Fibroblast of lung (primary cell): Measurements from ENCODE around the gene EYS. TPM values are rescaled to one million over a fixed set of nuclear protein-coding genes. Genes with fewer than 3 reads are reported as not detected.

Experiments
- DNase-seq, 2 donors: peaks; one replicate each; pipeline versions ENCODE4 v3.0.0 to v3.0.0-alpha.2; 2010; ENCODE audit warnings: low read depth in 2 of 2
- H2AFZ ChIP-seq: 2 replicates; pipeline ENCODE4 v1.5.1; 2012; ENCODE audit warnings: low read length, control low read depth, inconsistent platforms
- H3K27ac ChIP-seq: 2 replicates; pipeline ENCODE4 v1.5.1; 2011; ENCODE audit warnings: low read length, control low read depth; ENCODE audit not compliant: insufficient read depth
- H3K27me3 ChIP-seq: 2 replicates; pipeline ENCODE4 v1.5.1; 2011; ENCODE audit warnings: mild to moderate bottlenecking, low read length; ENCODE audit not compliant: control insufficient read depth, insufficient read depth
- H3K36me3 ChIP-seq: 2 replicates; pipeline ENCODE4 v1.5.1; 2011; ENCODE audit warnings: low read length; ENCODE audit not compliant: control insufficient read depth, insufficient read depth
- H3K4me1 ChIP-seq: 2 replicates; pipeline ENCODE4 v1.5.1; 2011; ENCODE audit warnings: low read length; ENCODE audit not compliant: control insufficient read depth, insufficient read depth; ENCODE audit errors: extremely low read depth
- H3K4me2 ChIP-seq: 2 replicates; pipeline ENCODE4 v1.5.1; 2011; ENCODE audit warnings: low read length, control low read depth; ENCODE audit not compliant: insufficient read depth; ENCODE audit errors: extremely low read depth
- H3K4me3 ChIP-seq, 4 experiments: fragments of 200-600 bp in 1 of 4; sonication (generic) in 1 of 4; replicated peaks in 1 of 4; 2 replicates each; pipeline ENCODE4 v1.5.1; 2011 to 2016; ENCODE audit warnings: low read length in 4 of 4, low read depth in 3 of 4, mild to moderate bottlenecking in 3 of 4, control low read depth in 2 of 4, inconsistent platforms in 1 of 4, mixed read lengths in 1 of 4; ENCODE audit not compliant: insufficient read depth in 1 of 4; ENCODE audit errors: control extremely low read depth in 1 of 4
- H3K79me2 ChIP-seq: 2 replicates; pipeline ENCODE4 v1.5.1; 2012; ENCODE audit warnings: mild to moderate bottlenecking, low read length, inconsistent platforms; ENCODE audit not compliant: control insufficient read depth, insufficient read depth
- H3K9ac ChIP-seq: 2 replicates; pipeline ENCODE4 v1.5.1; 2011; ENCODE audit warnings: mild to moderate bottlenecking, low read length, control low read depth; ENCODE audit not compliant: insufficient read depth
- H3K9me3 ChIP-seq: 2 replicates; pipeline ENCODE4 v1.5.1; 2012; ENCODE audit warnings: low read depth, low read length; ENCODE audit not compliant: control insufficient read depth, insufficient read depth
- H4K20me1 ChIP-seq: 2 replicates; pipeline ENCODE4 v1.5.1; 2011; ENCODE audit warnings: low read length; ENCODE audit not compliant: control insufficient read depth, insufficient read depth; ENCODE audit errors: extremely low read depth
- CTCF ChIP-seq, 2 donors: IDR thresholded peaks in 1 of 2; conservative IDR thresholded peaks in 1 of 2; 1 replicate in 1 of 2; 2 replicates in 1 of 2; pipeline ENCODE4 v1.5.1; 2011 to 2012; ENCODE audit warnings: low read length in 2 of 2, control low read depth in 1 of 2, inconsistent platforms in 1 of 2, low read depth in 1 of 2, mild to moderate bottlenecking in 1 of 2
- EZH2 ChIP-seq: IDR thresholded peaks from 2 replicates; pipeline ENCODE4 v1.5.1; 2012; ENCODE audit warnings: low read length, control low read depth, mild to moderate bottlenecking; ENCODE audit errors: missing control alignments
- polyA plus RNA-seq, 2 donors: library from polyadenylated mRNA; depleted of rRNA in 1 of 2; stranded (reverse) in 1 of 2; unstranded in 1 of 2; fragments of >200 nt; gene quantifications; 2 replicates each; pipeline ENCODE4 v1.2.1, GENCODE V29; 2011 to 2012; ENCODE audit warnings: missing spikeins in 1 of 2
- total RNA-seq: library from RNA; depleted of rRNA; stranded (reverse); fragments of >200 nt; gene quantifications from 2 replicates; pipeline ENCODE4 v1.2.1, GENCODE V29; 2014

Gene EYS
- total and polyA plus RNA-seq, 2 donors (not counting 1 experiment from before 2014, with no cell fraction given), result under 0.01 TPM; not detected in 1

DNA sequence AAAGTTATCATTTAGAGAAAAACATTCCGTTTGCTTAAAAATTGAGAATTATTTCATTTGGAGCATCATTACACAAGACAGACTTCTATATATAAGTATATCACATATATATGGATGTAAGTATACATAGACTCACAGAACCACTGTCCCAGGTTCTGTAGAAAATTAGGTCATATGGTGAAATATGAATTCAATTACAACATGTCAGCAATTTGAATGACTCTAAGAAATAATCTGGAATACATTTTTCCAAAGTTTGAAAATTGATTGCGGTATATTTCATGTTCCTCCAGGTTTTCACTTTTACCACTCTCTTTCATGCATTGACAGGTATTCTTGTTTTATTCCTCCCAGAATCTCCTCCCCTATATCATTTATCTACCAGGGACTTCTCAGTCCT lies 1179.1 kb downstream of the EYS start:
- Histone ChIP-seq H2AFZ (no peak overlapping the region), H3K36me3 (no peaks in the 10 kb centered on the region), H3K4me1 (no peaks in the 10 kb centered on the region), H3K9ac (no peak overlapping the region), H3K4me3 (no peak overlapping the region), H3K9me3 (no peaks in the 10 kb centered on the region), H3K27ac (no peak overlapping the region), H4K20me1 (no peaks in the 10 kb centered on the region), H3K79me2 (no peaks in the 10 kb centered on the region), H3K4me2 (no peak overlapping the region), H3K27me3 (no peaks in the 10 kb centered on the region)
- TF ChIP-seq CTCF (conservative IDR thresholded peaks at IDR 0.05 in 1 of 2, IDR thresholded peaks at IDR 0.05 in 1 of 2; ENCODE audit: low read depth in 1 of 2, low read length in 2 of 2), result no peak
- no peak for TF ChIP-seq EZH2
- DNase-seq, result no peak

DNA sequence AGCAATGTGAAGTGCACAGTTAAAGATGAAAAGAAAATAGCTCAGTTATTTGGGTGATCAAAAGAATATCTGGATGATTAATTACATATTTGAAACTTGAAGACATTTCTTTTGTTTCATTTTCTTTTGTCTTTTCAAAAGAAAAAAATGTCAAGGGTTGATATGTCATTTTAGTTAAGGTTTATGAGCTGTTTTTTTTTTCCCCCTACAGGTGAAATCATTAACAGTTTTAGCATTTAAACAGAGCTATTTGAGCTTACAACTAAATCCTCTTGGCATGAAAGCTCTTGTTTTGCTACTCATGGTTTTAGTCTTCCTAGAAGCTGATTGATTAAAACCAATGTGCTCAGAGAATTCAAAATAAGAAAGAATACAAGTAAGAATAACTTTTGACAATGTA lies 1184.2 kb downstream of the EYS start:
- Histone ChIP-seq H3K27me3 (no peaks in the 10 kb centered on the region), H3K27ac (no peak overlapping the region), H2AFZ (no peak overlapping the region), H3K4me1 (no peaks in the 10 kb centered on the region), H3K4me3 (no peak overlapping the region), H3K36me3 (no peaks in the 10 kb centered on the region), H3K4me2 (no peak overlapping the region), H3K79me2 (no peaks in the 10 kb centered on the region), H3K9me3 (no peaks in the 10 kb centered on the region), H3K9ac (no peak overlapping the region), H4K20me1 (no peaks in the 10 kb centered on the region)
- DNase-seq, result no peak
- TF ChIP-seq CTCF (conservative IDR thresholded peaks at IDR 0.05 in 1 of 2, IDR thresholded peaks at IDR 0.05 in 1 of 2; ENCODE audit: low read depth in 1 of 2, low read length in 2 of 2), result no peak
- no peak for TF ChIP-seq EZH2

- DNase-seq, result peak; percentile 95 to 96
- TF ChIP-seq CTCF (conservative IDR thresholded peaks at IDR 0.05 in 1 of 2, IDR thresholded peaks at IDR 0.05 in 1 of 2; ENCODE audit: low read depth in 1 of 2, low read length in 2 of 2) (no peak), EZH2 (no peak)
- no peaks in the 10 kb centered on the region for H3K9me3 ChIP-seq
- no peaks in the 10 kb centered on the region for H3K36me3 ChIP-seq
- no peaks in the 10 kb centered on the region for H3K4me1 ChIP-seq
- no peaks in the 10 kb centered on the region for H4K20me1 ChIP-seq
- H3K27me3 ChIP-seq, result no peaks in the 10 kb centered on the region
- peak overlapping the region; percentile 16 for H3K4me2 ChIP-seq
- peak overlapping the region; percentile 42 for H2AFZ ChIP-seq
- H3K4me3 ChIP-seq, result no peak overlapping the region
- no peaks in the 10 kb centered on the region for H3K79me2 ChIP-seq
- H3K27ac ChIP-seq, result no peak overlapping the region
- H3K9ac ChIP-seq, result no peak overlapping the region
Observed at GRCh38 chr6:64520050-64520449, 1187.0 kb downstream of the EYS start.
